ENCODE results near the gene OPCML. TPM values are rescaled to one million over a fixed set of nuclear protein-coding genes. Genes with fewer than 3 reads are reported as not detected.

The OPCML gene
- total and polyA plus RNA-seq, 2 experiments from 2014 or later: 1.2 to 4.4 TPM

GRCh38 chr11:132957881-132958280 lies 574.4 kb downstream of the OPCML start:
- Histone ChIP-seq H3K36me3 (ENCODE audit: insufficient read depth) (no peaks in the 10 kb centered on the region), H3K4me2 (no peak overlapping the region), H3K79me2 (replicated peaks; ENCODE audit: insufficient read depth) (no peaks in the 10 kb centered on the region), H3K4me3 (no peak overlapping the region), H3K27me3 (ENCODE audit: insufficient read depth) (no peaks in the 10 kb centered on the region), H3K27ac (ENCODE audit: low read depth) (no peak overlapping the region), H3K4me1 (ENCODE audit: insufficient read depth) (peaks cover 15% of the 10 kb centered on the region), H2AFZ (no peak overlapping the region), H3K9me2 (ENCODE audit: insufficient read depth) (peaks cover 5% of the 10 kb centered on the region; the same call in 1 of the 2 replicates), H4K20me1 (replicated peaks; ENCODE audit: insufficient read depth) (no peaks in the 10 kb centered on the region), H3F3A (replicated peaks; ENCODE audit: low read depth) (no peaks in the 10 kb centered on the region)
- no peak overlapping the region for H3K27ac Mint-ChIP-seq
- peaks cover 23% of the 10 kb centered on the region for H3K4me1 Mint-ChIP-seq
- H3K27me3 Mint-ChIP-seq (ENCODE audit: insufficient read depth, low read depth, poor library complexity): no peaks in the 10 kb centered on the region
- no peaks in the 10 kb centered on the region for H3K36me3 Mint-ChIP-seq (ENCODE audit: low read depth)
- H3K4me3 Mint-ChIP-seq: no peak overlapping the region
- ATAC-seq: no peak
- H3K9me3 Mint-ChIP-seq: no peaks in the 10 kb centered on the region
- no peak for DNase-seq (ENCODE audit: low spot score)
- no peak for TF ChIP-seq ZNF462 (CRISPR knock-in tag; IDR thresholded peaks at IDR 0.05)
- TF ChIP-seq POLR2AphosphoS5 (IDR thresholded peaks at IDR 0.05; ENCODE audit: low read depth): no peak
- no peak for TF ChIP-seq STAT1 (IDR thresholded peaks at IDR 0.05; ENCODE audit: unreplicated experiment)
- no peak for TF ChIP-seq REST (IDR thresholded peaks at IDR 0.05; ENCODE audit: unreplicated experiment)
- TF ChIP-seq ZNF114 (CRISPR knock-in tag; IDR thresholded peaks at IDR 0.05): no peak
- TF ChIP-seq CTCF (conservative IDR thresholded peaks at IDR 0.05; ENCODE audit: low read depth in 2 of 2): no peak
- no peak for TF ChIP-seq CREB1 (CRISPR knock-in tag; IDR thresholded peaks at IDR 0.05; ENCODE audit: low read depth)
- TF ChIP-seq JUNB (IDR thresholded peaks at IDR 0.05; ENCODE audit: unreplicated experiment): no peak
- TF ChIP-seq EZH2 (IDR thresholded peaks at IDR 0.05; ENCODE audit: low read depth, unreplicated experiment): no peak
- no peak for TF ChIP-seq ZNF331 (CRISPR knock-in tag; IDR thresholded peaks at IDR 0.05; ENCODE audit: low read depth)
- TF ChIP-seq NANOG (IDR thresholded peaks at IDR 0.05; ENCODE audit: borderline replicate concordance): no peak
- no peak for TF ChIP-seq ETS1 (IDR thresholded peaks at IDR 0.05)
- TF ChIP-seq EZH2phosphoT487 (IDR thresholded peaks at IDR 0.05; ENCODE audit: unreplicated experiment): no peak

Measured in GM23338 (cell line).